HG02642 (cell line): ENCODE data around the gene AKAP12.
"Not testable (repeated sequence)": the region's sequence is repeated elsewhere in the genome, so short reads cannot be mapped to it uniquely, and the experiment has no call there.

Experiments
- ATAC-seq: cut with Tn5 transposase; IDR thresholded peaks from one replicate; pipeline ENCODE4 v1.9.1; 2021; ENCODE audit warnings: mild to moderate bottlenecking; ENCODE audit not compliant: unreplicated experiment, poor library complexity

The AKAP12 gene

DNA sequence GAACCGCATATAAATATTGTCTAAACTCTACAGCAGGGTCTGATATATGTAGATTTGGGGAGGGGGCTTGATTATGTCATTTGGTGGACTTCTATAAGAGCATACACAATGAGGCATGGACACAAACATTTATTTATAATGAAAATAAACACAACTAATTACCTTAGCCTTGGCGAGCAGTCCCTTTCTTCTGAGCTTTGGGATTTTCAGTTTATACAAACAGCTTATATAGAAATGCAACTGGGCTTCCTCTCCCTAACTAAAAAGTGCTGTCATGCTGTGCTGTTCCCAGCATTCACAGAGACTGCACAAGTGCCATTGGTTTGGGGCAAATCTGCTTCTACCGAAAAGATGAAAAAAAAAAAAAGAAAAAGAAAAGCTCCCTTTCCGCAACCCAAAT lies 69.9 kb downstream of the AKAP12 start:
- no peak for ATAC-seq

DNA sequence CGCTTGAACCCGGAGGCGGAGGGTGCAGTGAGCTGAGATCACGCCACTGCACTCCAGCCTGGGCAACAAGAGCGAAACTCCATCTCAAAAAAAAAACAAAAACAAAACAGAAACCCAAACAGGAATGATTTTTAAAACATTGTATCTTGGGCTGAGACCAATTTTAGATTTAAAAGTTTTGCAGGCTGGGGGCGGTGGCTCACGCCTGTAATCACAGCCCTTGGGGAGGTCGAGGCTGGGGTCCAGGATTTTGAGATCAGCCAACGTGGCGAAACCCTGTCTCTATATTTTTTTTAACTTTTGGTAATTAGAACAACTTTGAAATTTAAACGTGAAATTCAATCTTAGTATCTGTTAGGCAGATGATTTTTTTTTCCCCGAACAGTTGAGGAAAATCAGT lies 70.5 kb downstream of the AKAP12 start:
- no peak for ATAC-seq

- no peak for ATAC-seq
Measured at GRCh38 chr6:151310852-151311767, 71.3 kb downstream of the AKAP12 start.

DNA sequence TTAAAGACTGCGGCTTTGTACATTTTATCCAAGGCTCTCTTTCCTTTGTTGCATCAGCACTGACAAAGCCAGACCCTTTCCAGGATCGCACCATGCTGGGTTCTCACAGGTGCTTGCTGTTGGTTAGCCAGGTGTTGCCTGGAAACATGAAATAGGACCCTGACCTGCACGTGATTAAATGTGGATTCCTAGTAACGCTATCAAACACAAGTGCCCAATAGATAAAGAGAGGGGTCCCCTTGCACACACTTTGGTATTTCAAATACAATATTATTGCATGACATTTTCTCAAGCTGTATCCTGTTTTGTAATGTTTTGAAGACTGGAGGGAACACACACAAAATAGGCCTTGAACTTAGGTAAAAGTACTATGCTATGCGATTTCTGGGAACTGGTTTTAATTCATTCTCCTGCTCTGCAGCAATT lies 73.3 kb downstream of the AKAP12 start:
- no peak for ATAC-seq

GRCh38 chr6:151315661-151316060 lies 75.9 kb downstream of the AKAP12 start:
- not testable (repeated sequence) for ATAC-seq

DNA sequence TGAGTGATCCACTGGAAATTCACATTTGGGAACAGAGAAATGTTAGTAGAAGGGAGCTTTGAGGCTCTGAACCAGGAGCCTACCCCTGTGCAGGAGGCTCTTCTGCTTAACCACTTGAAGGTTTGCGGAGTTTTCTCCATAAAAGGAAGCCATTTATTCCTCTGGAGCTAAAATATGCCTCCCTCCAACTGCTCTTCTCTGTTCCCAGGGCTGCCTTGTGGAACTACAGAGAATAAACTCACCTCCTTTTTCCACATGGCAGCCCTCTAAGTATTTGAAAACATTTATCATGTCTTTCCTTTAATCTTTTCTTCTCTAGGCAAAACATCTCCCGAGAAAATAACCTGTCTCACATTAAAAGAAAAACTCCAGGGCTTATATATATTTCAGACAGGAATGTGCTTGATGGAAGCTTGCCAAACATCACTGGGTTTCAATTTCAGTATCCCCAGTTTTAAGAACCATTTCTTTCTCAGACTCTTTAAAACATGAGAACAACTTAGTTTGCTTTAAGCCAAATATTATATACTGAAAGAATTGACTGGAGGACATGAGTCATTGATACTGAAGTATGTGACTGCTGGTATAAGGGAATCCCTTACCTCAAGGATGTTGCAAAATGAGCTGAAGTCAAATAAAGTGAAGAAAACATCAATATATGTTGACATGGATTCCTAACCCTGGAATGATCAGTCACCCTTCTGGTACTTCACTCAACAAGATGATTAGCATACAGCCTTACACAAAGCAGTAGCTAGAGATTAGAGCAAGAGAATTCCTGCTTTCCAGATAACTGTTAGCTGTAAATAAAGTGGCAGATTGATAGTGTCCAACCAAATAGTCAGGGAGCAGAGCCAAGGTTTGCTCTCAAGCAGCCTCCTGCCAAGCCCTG lies 77.6 kb downstream of the AKAP12 start:
- ATAC-seq = no peak

DNA sequence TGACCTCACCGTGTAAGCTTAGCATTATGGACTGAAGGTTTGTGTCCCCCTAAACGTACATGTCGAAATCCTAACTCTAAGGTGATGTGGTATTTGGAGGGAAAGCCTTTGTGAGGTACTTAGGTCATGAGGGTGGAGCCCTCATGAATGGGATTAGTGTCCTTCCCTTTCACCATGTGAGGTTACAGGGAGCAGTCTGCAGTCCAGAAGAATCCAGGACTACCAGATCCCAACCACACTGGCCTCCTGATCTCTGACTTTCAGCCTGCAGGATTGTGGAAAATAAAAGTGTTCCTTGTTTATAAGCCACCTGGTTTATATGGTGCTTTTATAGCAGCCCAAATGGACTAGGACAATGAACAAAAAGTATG lies 78.2 kb downstream of the AKAP12 start:
- ATAC-seq = no peak

- no peak for ATAC-seq
Measured at GRCh38 chr6:151320140-151320539, 80.4 kb downstream of the AKAP12 start.

DNA sequence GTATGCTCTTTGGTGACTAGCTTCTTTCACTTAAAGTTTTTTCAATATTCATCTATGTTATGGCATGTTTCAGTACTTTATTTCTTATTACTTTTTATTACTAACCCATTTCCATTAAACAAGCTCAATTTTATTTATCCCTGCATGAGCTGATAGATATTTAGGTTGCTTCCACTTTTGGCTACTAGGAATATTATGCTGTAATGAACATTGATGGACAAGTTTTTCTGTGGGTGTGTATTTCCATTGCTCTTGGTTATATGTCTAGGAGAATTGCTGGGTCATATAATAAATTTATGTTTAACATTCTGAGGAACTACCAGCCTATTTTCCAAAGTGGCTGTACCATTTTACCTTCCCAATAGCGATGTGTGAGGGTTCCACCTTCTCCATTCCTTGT lies 81.7 kb downstream of the AKAP12 start:
- no peak for ATAC-seq

DNA sequence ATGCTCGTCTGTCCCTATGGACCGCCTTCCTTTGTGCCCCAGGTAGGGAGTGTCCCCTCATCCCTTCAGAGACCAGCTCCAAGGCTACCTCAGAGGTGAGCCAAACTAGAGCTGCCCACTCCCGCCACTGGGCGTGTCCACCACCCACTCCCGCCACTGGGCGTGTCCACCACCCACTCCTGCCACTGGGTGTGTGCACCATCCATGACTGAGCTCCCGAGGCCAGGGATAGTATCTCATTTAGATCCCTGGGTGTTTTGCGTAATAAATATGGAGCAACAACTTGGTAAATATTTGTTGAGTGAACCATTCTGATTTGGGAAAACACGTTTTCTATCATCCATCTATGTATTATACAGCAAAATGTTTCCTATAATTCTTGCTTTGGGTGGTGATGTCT lies 82.8 kb downstream of the AKAP12 start:
- no peak for ATAC-seq

- peak; percentile 74 for ATAC-seq
Measured at GRCh38 chr6:151323791-151324487, 84.2 kb downstream of the AKAP12 start.

DNA sequence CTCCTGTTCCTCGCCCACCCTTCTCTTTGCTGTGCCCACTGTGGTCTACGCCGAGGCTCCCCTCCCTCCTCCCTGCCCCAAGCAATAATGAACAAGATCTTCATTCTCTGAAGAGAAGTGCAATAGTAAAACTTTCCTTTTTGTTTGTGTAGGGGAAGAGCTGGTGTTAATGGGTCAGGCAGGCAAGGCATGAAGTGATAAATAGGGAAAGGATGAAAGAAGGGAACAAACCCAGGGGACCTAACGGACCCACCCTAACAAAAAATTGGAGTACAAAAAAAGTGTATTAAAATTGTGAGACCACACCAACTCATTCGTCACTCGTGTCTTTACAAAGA lies 84.7 kb downstream of the AKAP12 start:
- no peak for ATAC-seq

DNA sequence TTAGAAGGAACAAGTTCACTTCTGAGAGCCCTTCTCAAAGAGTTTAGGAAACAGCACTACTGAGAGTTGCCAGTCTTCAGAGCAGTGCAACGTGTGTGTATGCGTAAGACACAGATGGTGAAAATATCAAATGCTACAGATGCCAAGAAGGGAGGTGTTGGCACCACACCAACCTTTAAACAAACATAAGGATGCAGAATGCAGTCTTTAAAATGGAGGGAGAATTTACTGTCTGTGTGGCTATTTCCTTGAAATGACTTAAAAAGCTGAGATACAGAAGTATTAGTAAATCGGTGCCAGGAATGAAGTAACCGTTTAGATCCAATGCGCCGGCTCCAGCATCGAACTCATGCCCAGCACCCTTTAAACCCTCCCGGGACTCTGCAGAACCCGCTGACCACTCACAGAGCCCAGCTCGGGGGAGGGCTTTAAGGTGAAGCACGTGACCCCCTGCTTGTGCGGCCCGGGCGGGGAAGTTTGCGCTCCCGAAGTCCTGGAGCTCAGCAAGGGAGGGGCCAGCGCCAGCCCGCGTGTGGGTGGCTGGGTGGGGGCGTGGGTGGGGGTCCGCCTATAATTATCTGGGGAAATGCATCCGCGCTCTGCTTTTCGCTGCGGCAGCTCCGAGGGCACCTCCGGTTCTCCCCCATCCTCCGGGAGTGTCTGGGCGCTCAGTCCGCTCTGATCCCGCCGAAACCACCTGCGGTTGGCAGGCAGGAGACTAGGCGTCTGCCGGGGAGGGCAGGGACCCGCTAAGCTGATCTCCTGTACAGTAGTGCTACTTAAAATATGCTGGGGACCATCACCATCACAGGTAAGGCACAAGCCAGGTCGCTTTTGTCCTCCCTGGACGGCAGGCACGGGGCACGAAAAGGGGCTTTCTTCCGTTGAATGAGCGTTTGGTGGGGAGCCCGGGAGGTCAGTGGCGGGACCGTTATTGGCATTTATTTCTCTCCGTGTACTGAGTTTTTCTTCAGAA lies 85.6 kb downstream of the AKAP12 start:
- no peak for ATAC-seq

DNA sequence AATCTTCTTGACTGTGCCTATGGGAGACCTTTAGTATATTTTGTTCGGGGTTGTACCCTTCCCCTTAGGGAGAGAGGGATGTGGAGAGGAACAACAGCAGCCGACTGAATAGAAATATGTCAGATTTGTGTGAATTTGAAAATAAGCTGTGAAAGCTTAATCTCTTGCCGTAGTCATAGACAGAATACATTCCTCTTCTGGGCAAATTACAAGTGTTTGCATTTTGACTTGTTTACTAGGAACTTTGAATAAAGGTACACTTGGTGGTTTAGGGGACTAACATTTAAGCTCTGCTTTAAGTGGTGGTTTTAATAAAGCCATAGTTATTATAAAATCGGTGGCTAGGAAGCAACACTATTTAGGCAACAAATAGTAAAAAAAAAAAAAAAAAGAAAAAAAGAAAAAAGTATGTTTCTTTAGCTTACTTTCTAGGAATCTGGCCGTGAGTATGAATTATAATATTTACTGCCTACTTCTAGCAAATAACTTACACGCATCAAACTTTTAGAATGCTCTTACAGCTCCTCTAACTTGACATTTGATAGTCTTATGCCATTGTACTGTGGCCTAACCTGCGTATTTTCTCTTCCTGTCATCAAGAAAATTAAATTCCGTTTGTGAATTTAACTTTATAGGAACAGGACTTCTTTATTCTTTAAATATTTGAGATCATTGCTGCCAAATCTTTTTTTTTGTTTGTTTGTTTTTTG lies 86.5 kb downstream of the AKAP12 start:
- no peak for ATAC-seq

- ATAC-seq = no peak
Measured at GRCh38 chr6:151327101-151327500, 87.3 kb downstream of the AKAP12 start.

DNA sequence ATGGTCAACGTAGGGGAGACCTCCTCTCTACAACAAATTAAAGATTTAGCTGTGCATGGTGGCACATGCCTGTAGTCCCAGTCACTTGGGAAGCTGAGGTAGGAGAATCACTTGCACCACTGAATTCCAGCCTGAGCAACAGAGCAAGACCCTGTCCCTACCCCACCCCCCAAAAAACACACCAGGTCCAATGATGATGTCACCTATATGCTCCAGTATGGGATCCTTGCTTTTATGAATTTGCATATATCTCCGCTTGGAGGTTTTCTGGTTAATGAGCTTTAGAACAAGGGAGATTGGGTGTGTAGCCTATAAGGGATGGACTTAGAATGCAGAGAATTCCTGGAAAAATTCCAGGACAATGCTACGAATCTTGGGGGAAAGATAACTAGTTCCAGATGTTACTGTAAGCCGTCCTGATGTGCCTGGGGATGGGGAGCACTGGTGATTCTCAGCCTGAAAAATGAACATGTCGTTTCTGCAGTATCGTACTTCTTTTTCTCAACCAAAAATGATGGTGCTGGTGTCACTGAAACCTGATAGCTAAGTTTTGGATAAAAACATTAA lies 90.4 kb downstream of the AKAP12 start:
- ATAC-seq = no peak

- no peak for ATAC-seq
Measured at GRCh38 chr6:151335930-151336329, 96.2 kb downstream of the AKAP12 start.

- ATAC-seq = no peak
Measured at GRCh38 chr6:151338651-151339200, 99.0 kb downstream of the AKAP12 start.
